ENCODE measurements around the gene TRABD2B. TPM values are rescaled to one million over a fixed set of nuclear protein-coding genes. Genes with fewer than 3 reads are reported as not detected.

The TRABD2B gene
- total RNA-seq, 2 experiments from 2014 or later = not detected

DNA sequence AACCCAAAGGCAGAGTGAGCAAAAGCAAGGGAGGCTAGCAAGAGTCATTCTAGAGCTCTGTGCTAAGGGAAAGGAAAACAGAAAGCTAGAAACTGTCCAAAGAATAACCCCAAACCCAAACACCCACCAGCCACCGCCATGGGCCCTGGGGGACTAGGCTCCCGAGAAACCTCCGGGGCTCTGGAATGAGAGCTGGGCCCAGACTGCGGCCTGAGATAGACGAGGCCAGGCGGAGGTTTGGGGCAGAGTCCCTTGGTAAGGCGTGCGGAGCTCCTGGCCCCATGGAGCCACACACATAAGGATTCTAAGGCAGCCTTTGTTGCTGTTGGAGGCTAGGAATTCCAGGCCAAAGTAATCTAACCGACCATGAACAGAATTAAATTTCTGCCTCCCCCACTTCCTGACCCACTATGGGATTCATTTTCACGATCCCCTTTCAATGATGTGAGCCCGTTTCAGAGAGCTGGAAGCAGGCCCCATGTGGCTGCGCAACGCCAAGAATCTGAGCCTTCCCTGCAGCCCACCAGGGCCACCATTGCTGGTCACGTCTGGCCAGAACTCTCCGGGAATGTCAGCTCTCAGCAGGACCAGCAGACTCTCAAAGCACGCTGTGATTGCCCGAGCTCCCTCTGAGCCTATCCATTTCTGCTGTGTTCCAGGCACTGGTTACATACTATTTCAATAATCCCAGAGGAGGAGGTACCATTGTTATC lies 145.0 kb downstream of the TRABD2B start:
- H3K27me3 Mint-ChIP-seq = no peaks in the 10 kb centered on the region
- no peak overlapping the region for H3K4me3 Mint-ChIP-seq
- ChIA-PET CTCF (no interaction called here), POLR2A (no interaction called here)
- H3K36me3 Mint-ChIP-seq (ENCODE audit: low read depth) = no peaks in the 10 kb centered on the region
- no peak for DNase-seq
- H3K27ac Mint-ChIP-seq = no peak overlapping the region
- no peaks in the 10 kb centered on the region for H3K4me1 Mint-ChIP-seq
- no peaks in the 10 kb centered on the region for H3K9me3 Mint-ChIP-seq

DNA sequence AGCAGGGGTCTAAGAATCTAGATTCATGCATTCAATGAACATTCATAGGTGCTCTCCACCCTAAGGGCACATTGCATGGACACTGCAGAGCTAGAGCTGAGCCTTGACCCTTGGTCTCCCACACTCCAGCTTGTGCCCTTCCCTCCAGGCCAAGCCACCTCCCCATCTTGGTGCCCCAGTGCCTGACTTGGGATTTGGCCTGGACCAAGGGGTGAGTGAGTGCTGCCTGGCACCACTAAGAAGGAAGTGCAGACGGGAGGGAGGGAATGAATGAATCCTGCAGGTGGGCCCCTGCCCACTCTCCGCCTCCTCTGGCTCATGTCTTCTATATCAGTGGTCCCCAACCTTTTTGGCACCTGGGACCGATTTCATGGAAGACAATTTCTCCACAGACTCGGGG lies 146.7 kb downstream of the TRABD2B start:
- CTCF ChIA-PET = no interaction called here
- no peak overlapping the region for H3K27ac Mint-ChIP-seq

DNA sequence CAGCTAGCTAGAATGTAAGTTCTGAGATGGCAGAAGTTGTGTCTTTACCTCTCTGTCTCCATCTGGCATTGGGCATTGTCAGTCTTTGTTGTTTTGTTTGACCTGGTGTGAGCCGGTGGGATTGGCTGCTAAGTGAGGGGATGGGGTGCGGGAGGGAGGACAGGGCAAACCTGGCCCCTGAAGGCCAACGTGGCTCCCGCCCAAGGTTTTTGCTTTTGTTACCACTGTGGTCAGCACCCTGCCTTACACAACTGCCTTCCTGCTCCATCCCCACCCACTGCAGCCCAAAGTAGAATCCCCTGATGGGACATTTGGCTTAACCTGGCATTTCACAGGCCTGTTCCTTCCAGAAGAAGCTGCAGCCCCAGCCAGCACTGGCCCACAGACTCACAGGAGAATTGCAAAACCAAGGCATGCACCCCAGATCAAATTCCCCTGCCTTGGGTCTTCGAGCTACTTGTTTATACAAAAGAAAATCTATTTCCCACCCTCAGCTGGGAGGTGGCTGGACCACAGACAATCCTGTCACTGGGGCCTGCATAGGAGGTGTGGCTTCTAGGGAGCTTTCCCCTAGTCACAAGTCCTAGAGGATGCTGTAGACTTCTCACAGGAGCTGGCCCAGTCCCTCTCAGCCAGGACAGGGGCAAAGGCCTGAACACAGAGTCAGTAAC lies 147.5 kb downstream of the TRABD2B start:
- POLR2A ChIA-PET = no interaction called here
- Mint-ChIP-seq H3K36me3 (ENCODE audit: low read depth) (no peaks in the 10 kb centered on the region), H3K9me3 (no peaks in the 10 kb centered on the region), H3K4me3 (no peak overlapping the region), H3K27me3 (peaks cover 3% of the 10 kb centered on the region), H3K4me1 (no peaks in the 10 kb centered on the region), H3K27ac (no peak overlapping the region)
- CTCF ChIA-PET = no interaction called here
- no peak for DNase-seq

More for the DNA sequence above, 146.7 kb downstream of the TRABD2B start:
- POLR2A ChIA-PET = no interaction called here
- Mint-ChIP-seq H3K4me3 (no peak overlapping the region), H3K4me1 (no peaks in the 10 kb centered on the region), H3K36me3 (ENCODE audit: low read depth) (no peaks in the 10 kb centered on the region), H3K27me3 (peaks cover 3% of the 10 kb centered on the region), H3K9me3 (no peaks in the 10 kb centered on the region)
- no peak for DNase-seq

GRCh38 chr1:47849005-47849521 lies 148.1 kb downstream of the TRABD2B start:
- H3K4me1 Mint-ChIP-seq = no peaks in the 10 kb centered on the region
- ChIA-PET CTCF (no interaction called here), POLR2A (no interaction called here)
- no peak overlapping the region for H3K4me3 Mint-ChIP-seq
- DNase-seq = no peak
- no peaks in the 10 kb centered on the region for H3K9me3 Mint-ChIP-seq
- peaks cover 3% of the 10 kb centered on the region for H3K27me3 Mint-ChIP-seq
- H3K36me3 Mint-ChIP-seq (ENCODE audit: low read depth) = no peaks in the 10 kb centered on the region
- no peak overlapping the region for H3K27ac Mint-ChIP-seq

- Mint-ChIP-seq H3K27ac (no peak overlapping the region), H3K4me1 (no peaks in the 10 kb centered on the region), H3K27me3 (peaks cover 5% of the 10 kb centered on the region), H3K4me3 (no peak overlapping the region), H3K36me3 (ENCODE audit: low read depth) (no peaks in the 10 kb centered on the region), H3K9me3 (no peaks in the 10 kb centered on the region)
- ChIA-PET CTCF (no interaction called here), POLR2A (no interaction called here)
- no peak for DNase-seq
These were observed 149.4 kb downstream of the TRABD2B start for GRCh38 chr1:47847763-47848162.

- Mint-ChIP-seq H3K27me3 (peaks cover 10% of the 10 kb centered on the region), H3K4me1 (no peaks in the 10 kb centered on the region), H3K36me3 (ENCODE audit: low read depth) (no peaks in the 10 kb centered on the region), H3K27ac (no peak overlapping the region), H3K4me3 (no peak overlapping the region), H3K9me3 (no peaks in the 10 kb centered on the region)
- DNase-seq = no peak
- ChIA-PET CTCF (no interaction called here), POLR2A (no interaction called here)
These were observed 152.6 kb downstream of the TRABD2B start for GRCh38 chr1:47844558-47844955.

- no peak overlapping the region for H3K27ac Mint-ChIP-seq
- H3K4me3 Mint-ChIP-seq = no peak overlapping the region
- no peaks in the 10 kb centered on the region for H3K9me3 Mint-ChIP-seq
- ChIA-PET POLR2A (no interaction called here), CTCF (no interaction called here)
- peaks cover 10% of the 10 kb centered on the region for H3K27me3 Mint-ChIP-seq
- H3K36me3 Mint-ChIP-seq (ENCODE audit: low read depth) = no peaks in the 10 kb centered on the region
- no peak for DNase-seq
- H3K4me1 Mint-ChIP-seq = no peaks in the 10 kb centered on the region
These were observed 153.2 kb downstream of the TRABD2B start for GRCh38 chr1:47843781-47844557.

GRCh38 chr1:47843059-47843458 lies 154.1 kb downstream of the TRABD2B start:
- H3K4me1 Mint-ChIP-seq = no peaks in the 10 kb centered on the region
- no peak overlapping the region for H3K27ac Mint-ChIP-seq
- ChIA-PET POLR2A (no interaction called here), CTCF (interaction anchor here (1.1 kb wide), 1 partner anchor 16 kb away, joined by 3 read pairs; no protein-coding TSS in a partner anchor)
- peaks cover 10% of the 10 kb centered on the region for H3K27me3 Mint-ChIP-seq
- H3K36me3 Mint-ChIP-seq (ENCODE audit: low read depth) = no peaks in the 10 kb centered on the region
- no peaks in the 10 kb centered on the region for H3K9me3 Mint-ChIP-seq
- no peak for DNase-seq
- H3K4me3 Mint-ChIP-seq = no peak overlapping the region

DNA sequence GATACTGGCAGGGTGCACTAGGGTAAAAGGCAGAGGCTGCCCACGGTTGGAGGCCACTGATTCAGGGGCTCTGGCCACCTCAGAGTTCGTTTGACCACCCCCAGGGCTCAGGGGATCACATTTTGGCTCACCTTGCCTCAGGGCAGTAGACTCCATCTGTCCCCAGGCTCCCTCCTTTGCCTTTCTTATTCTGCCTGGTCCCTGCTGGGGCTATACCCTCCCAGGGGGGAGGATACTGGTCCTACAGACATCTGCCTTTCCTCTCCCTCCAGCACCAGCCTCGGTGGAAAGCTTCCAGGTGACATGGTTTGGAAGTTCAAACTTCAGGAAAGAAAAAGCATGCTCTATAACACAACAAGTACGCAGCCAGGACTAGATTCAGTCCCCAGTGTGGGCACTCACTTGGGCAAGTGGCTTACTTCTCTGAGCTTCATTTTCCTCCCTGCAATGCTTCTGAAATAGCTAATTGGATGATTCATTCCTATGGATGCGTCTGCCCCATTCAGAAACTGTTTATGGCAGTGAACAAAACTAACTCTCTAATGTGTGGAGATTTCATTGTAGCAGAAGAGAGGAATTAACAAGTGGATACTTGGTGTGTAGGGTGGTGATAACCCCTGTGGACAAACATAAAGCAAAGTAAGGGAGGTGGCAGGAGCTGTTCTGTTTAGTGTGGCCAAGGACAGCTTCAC lies 154.8 kb downstream of the TRABD2B start:
- no peaks in the 10 kb centered on the region for H3K9me3 Mint-ChIP-seq
- DNase-seq = no peak
- peaks cover 10% of the 10 kb centered on the region for H3K27me3 Mint-ChIP-seq
- H3K36me3 Mint-ChIP-seq (ENCODE audit: low read depth) = no peaks in the 10 kb centered on the region
- H3K27ac Mint-ChIP-seq = no peak overlapping the region
- ChIA-PET POLR2A (no interaction called here), CTCF (interaction anchor here (0.8 to 1.1 kb wide), 3 partner anchors 8 to 17 kb away, joined by 3 read pairs; no protein-coding TSS in a partner anchor)
- no peaks in the 10 kb centered on the region for H3K4me1 Mint-ChIP-seq
- no peak overlapping the region for H3K4me3 Mint-ChIP-seq

DNA sequence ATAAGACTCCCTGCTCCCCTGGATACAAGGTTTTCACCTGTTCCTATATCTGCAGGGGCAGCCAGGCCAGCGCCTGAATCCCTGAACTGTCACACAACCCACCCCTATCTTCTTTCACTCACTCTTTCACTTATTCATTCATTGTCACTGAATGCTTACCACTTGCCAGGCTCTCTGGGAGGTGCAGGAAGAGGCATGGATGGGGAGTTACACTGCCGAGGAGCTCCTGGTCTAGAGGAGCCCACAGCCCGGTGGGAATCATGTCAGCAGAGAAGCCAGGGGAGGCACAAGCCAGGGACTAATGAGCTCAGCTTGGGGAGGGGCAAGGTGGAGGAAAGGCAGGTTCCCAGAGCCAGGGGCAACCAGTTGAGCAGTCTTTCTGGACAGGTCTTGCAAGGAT lies 155.8 kb downstream of the TRABD2B start:
- Mint-ChIP-seq H3K9me3 (no peaks in the 10 kb centered on the region), H3K4me3 (no peak overlapping the region), H3K27me3 (peaks cover 9% of the 10 kb centered on the region), H3K27ac (no peak overlapping the region), H3K36me3 (ENCODE audit: low read depth) (no peaks in the 10 kb centered on the region), H3K4me1 (no peaks in the 10 kb centered on the region)
- ChIA-PET POLR2A (no interaction called here), CTCF (no interaction called here)
- no peak for DNase-seq

DNA sequence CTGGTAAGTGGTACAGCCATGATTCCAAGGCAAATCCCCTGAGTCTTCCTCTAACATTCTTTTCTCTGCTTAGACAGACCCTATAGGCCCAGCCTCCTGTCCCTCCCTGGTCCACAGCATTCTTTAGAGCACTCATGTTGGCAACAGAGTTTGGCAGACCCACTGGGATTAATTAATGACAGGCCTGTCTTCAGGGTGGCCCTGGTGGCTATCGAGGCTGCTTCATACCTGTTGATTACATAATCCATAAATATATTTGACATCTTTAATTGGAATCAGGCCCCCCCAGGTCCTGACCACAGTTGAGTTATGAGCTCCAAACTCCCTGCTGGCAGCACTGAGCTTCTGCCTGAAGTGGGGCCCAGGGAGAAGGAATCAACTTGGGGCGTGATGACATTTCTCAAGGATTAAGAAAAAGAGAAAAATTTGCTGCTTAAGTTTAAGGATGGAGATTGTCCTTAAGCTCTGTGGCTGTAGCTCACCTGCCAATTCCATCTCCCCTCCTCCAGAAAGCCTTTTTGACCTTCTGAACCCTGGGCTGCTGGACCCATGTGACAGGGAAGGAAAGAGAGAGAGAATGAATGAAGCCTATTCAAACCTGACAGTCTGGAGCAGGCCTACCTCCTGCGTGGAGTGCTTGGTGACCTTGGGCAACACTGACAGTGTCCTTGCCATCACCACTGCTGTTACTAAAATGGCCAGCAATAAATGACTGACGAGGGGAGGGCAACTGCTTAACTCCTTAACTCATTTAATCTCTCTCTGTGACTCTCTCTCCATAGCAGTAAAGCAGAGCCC lies 156.6 kb downstream of the TRABD2B start:
- Mint-ChIP-seq H3K27ac (no peak overlapping the region), H3K36me3 (ENCODE audit: low read depth) (no peaks in the 10 kb centered on the region), H3K4me3 (no peak overlapping the region), H3K4me1 (no peaks in the 10 kb centered on the region), H3K9me3 (peaks cover 2% of the 10 kb centered on the region), H3K27me3 (peaks cover 8% of the 10 kb centered on the region)
- no peak for DNase-seq
- CTCF ChIA-PET = interaction anchor here (0.5 kb wide), 1 partner anchor 51 kb away, joined by 3 read pairs; no protein-coding TSS in a partner anchor
- POLR2A ChIA-PET = no interaction called here

DNA sequence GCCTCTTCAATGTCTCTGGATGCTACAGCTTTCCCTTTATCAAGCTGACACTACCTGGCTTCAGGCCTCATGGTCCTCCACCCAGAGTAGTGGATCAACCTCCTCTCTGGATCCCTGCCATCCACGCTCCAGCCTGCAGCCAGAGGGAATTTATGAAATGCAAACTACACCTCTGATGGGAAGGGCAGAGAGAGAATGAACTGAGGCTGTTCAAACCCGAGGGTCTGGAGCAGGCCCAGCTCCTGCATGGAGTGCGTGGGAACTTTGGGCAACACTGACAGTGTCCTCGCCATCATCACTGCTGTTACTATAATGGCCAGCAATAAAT lies 157.8 kb downstream of the TRABD2B start:
- Mint-ChIP-seq H3K4me1 (no peaks in the 10 kb centered on the region), H3K27ac (no peak overlapping the region), H3K9me3 (peaks cover 6% of the 10 kb centered on the region), H3K4me3 (no peak overlapping the region), H3K27me3 (peaks cover 9% of the 10 kb centered on the region), H3K36me3 (ENCODE audit: low read depth) (no peaks in the 10 kb centered on the region)
- ChIA-PET CTCF (no interaction called here), POLR2A (no interaction called here)
- no peak for DNase-seq

Measured in activated CD4-positive, alpha-beta T cell treated with anti-CD3 and anti-CD28 coated beads, Interleukin-2, amount 10 ng/mL, durations not matched to agents 7 days and 5 days (primary cell).